GM19467 (cell line): ENCODE data around the gene SOCS1.

ENCODE experiments used
- ATAC-seq: cut with Tn5 transposase; IDR thresholded peaks from one replicate; pipeline ENCODE4 v1.9.1; 2021; ENCODE audit warnings: mild to moderate bottlenecking, moderate library complexity; ENCODE audit not compliant: unreplicated experiment

SOCS1 gene

DNA sequence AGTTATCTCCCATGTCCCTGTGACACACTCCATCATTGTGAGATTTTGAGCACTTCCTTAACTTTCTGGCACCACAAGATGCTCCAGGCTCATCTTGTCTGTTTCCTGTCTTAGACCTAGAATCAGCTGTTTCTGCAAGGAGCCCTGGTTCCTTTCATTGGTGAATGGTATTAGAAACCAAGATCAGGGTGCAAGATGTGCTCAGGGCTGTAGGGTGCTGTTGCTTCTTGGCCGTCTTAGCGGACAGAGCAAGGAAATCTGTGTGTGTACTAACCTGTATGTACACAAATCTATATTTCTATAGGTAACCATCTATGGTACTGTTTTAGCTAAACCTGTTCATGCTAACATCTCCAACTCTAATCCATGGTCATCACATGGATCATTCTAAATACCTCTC is 33.2 kb upstream of the SOCS1 start:
- ATAC-seq: no peak

GRCh38 chr16:11285842-11286241 is 29.8 kb upstream of the SOCS1 start:
- no peak for ATAC-seq

- no peak for ATAC-seq
Observed at GRCh38 chr16:11283820-11284248, 27.8 kb upstream of the SOCS1 start.

DNA sequence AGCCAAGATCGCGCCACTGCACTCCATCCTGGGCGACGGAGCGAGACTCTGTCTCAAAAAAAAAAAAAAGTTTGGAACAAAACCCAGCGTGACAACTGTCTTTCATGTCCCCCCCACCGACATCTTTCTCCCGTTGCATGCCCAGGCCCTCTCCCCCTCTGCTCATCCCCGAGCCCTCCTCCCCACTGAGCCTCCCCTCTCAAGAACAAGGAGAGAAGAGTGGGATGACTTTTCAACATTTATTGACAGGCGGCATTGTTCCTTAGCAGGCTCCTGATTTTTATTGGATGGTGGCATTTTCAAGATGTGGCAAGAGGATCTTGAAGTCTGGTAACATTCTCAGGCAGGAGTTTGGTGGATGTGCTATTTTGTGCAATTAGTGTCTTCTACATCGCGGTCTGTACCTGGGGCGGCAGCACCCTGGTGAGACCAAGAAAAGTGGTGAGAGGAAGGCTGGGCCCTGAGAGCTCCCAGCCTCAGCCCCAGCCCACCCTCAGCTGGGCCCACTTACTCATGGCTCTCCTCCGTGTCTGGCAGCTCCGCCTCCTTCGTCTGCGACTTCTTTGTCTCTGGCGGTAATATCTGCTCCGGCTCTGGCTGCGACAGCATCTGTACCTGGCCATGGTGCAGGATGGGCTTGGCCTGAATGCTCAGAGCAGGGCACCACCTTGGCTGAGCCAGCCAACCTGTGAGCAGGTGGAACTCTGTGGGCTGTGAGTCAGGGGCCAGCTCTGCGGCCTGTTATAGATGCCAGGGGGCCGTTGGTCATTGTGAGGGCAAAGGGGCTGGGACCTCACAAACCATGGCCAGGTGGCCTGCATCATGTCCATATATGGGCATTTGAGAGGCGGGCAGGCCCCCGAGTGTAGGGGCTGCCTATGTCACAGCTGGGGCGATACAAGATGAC is 24.9 kb upstream of the SOCS1 start, which contains the start of gene PRM1:
Gene PRM1 (minus strand): TSS at position 715 of the 907 bp plus-strand sequence. CDS start 92 bp downstream, at position 623.
- no peak for ATAC-seq

DNA sequence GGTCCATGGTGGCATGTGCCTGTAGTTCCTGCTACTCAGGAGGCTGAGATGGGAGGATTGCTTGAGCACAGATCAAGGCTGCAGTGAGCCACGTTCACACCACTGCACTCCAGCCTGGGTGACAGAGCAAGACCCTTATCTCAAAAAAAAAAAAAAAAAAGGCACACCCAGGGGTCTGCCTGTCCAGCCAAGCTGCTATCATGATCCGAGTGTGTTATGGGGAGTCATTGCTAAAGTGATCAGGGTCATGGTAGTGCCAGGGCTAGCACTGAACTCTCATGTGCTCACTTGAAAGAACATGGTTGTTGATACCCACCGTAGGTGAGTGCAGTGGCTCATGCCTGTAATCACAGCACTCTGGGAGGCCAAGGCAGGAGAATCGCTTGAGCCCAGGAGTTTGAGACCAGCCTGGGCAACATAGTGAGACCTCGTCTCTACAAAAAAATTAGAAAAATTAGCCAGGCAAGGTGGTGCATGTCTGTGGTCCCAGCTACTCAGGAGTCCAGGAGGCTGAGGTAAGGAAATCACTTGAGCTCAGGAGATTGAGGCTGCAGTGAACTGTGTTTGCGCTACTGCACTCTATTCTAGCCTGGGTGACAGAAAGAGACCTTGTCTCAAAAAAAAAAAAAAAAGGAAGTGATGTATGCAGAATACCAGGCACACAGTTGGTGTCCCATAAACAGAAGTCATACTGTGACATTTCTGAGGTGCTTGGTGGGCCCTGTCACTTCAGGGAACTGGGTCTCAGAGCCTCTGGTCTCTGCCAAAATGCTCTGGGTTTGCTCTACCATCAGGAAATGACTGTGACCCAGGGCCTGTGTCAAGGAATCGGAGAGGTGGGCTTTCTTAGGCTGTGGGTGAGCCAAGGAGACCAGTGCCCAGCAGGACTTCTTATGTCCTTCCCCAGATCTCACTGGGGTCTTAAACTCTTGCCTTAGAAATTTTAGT is 23.0 kb upstream of the SOCS1 start:
- ATAC-seq: no peak

DNA sequence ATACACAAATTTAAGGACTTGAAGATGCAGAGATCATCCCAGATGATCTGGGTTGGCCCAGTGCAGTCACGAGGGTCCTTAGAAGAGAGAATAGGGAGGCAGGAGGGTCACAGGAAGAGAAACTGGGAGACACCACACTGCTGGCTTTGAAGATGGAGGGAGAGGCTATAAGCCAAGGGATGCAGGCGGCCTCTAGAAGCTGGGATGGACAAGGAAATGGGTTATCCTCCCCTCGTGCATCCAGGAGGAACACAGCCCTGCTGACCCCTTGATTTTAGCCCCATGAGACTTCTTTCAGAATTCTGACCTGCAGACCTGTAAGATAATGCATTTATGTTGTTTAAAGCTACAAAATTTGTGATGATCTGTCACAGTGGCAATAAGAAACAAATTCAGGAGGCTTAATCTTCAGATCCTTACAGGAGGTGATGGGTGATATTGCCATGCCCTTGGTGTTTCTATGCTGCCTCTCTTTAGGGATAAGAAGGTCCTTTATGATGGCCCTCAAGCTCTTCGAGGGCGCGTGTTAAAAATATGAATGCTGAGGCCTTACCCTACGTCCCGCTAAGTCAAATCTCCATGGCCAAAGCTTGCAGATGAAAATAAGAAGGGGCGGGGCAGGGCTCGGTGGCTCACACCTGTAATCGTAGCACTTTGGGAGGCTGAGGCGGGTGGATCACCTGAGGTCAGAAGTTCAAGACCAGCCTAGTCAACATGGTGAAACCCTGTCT is 21.8 kb upstream of the SOCS1 start:
- no peak for ATAC-seq

DNA sequence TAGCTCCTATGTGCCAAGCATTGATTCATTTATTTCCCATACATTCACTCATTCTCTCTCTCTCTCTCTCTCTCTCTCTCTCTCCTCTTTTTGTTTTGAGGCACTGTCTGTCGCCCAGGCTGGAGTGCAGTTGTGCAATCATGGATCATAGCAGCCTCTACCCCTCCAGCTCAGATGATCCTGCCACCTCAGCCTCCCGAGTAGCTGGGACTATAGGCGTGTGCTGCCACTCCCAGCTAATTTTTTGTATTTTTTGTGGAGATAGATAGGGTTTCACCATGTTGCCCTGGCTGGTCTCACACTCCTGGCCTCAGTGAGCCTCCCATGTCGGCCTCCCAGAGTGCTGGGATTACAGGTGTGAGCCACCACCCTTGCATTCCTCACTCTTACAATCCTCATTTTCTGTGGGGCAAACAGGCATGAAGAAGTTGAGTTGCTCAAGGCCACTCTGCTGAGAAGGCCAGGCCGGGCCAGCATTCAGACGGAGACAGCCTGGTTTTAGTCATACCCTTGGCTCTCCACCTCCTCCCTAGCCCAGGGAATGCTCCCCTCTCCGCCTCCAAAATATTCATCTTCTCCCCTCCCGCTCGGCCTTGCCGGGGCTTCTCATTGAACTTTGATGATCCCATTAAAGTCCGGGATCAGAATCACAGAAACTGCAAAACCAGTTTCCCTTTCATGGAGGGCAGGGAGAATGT is 21.0 kb upstream of the SOCS1 start:
- ATAC-seq: no peak

GRCh38 chr16:11276143-11276895 is 20.3 kb upstream of the SOCS1 start, which contains the start of gene PRM2:
Gene PRM2 (minus strand): TSS chr16:11276480. CDS start chr16:11276370, 110 bp downstream.
- no peak for ATAC-seq

GRCh38 chr16:11274964-11275363 is 19.0 kb upstream of the SOCS1 start:
- no peak for ATAC-seq

GRCh38 chr16:11273721-11274324 is 17.8 kb upstream of the SOCS1 start:
- no peak for ATAC-seq

DNA sequence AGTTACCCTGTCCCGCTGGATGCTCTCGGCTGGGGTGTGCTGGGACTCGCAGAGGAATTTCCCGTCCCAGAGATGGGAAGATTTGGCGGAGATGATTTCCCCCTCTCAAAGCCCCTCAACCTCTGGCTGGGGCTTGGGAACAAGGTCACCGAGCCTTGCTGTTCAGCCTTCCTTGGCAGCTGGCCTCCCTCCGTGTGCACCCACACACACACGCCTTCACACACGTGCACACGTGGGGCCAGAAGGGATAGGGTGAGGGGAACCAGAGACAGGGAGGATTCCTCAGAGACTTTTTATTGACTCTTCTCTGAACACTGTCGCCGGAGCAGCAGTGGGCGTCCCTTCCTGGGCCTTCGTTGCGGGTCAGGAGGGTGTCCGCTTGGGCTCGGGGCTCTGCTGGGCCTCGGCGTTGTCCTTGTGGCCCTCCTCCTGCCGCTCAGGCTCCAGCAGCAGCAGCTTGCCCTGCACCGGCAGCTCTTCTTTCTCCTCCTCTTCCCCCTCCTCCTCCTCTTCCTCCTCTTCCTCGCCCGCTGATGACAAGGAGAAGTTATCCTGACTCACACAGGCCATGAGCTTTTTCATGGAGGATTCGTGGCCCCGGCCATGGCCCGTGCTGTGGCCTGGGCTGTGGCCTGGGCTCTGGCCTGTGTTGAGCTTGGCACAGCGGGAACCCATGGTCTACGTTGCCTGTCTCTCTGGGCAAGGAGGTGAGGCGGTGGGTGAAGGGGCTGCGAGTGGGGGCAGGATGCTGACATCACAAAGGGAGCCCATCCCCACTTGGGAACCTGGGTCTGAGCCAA is 17.1 kb upstream of the SOCS1 start, which contains the start of gene PRM3:
Gene PRM3 (minus strand): TSS at position 709 of the 800 bp plus-strand sequence. CDS start 34 bp downstream, at position 675.
- ATAC-seq: no peak

DNA sequence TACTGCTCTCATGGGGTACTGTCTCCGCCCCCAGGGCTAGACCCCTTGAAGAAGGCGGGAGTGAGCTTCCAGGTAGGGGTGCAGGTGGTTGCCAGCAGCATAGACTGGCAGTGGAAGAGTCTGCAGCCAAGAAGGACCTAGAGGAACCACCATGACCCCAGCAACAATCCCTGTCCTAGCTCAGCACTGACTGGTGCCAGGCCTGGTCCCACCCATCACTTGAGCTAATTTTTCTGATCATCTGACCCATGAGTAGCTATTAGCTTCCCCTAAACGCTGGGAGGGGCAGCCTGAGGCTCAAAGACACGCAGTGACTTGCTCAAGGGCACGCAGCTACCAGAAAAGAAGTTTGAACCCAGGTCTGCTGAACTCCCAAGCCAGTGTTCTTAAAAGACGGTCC is 16.5 kb upstream of the SOCS1 start:
- no peak for ATAC-seq

DNA sequence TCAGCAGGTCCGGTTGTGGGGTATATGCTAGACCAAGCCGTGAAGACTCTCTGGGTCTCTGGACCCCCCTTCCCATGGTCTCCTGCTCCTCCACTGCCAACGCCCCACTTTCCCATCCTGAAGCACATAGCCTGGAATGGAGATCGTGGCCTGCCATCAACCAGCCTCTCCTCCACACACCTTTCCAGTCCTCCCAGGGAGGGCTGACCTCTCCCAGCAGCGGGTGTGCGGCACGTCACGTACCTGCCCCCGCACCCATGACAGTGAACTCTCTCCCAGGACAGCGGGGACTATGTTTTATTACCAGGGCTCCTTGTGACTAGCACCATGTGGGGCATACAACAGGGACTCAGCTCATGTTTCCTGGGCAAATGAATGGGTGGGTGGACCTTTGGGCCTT is 15.6 kb upstream of the SOCS1 start:
- ATAC-seq: no peak

DNA sequence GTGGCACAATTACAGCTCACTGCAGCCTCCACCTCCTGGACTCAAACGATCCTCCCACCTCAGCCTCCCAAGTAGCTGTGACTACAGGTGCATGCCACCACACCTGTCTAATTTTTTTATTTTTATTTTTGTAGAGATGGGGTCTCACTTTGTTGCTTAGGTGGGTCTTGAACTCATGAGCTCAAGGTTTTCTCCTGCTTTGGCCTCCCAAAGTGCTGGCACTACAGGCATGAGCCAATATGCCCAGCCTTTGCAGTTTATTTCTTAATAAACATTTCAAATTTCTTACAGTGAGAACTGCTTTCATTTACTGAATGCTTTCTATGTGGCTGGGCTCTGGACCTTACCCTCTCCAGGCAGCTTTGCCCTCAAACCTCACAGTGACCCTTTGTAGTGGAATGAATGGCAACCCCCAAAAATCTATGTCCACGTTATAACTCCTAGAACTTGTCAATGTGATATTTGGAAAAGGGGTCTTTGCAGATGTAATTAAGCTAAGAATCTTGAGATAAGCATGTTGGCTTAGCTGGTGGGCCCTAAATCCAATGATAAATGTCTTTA is 14.7 kb upstream of the SOCS1 start:
- no peak for ATAC-seq

DNA sequence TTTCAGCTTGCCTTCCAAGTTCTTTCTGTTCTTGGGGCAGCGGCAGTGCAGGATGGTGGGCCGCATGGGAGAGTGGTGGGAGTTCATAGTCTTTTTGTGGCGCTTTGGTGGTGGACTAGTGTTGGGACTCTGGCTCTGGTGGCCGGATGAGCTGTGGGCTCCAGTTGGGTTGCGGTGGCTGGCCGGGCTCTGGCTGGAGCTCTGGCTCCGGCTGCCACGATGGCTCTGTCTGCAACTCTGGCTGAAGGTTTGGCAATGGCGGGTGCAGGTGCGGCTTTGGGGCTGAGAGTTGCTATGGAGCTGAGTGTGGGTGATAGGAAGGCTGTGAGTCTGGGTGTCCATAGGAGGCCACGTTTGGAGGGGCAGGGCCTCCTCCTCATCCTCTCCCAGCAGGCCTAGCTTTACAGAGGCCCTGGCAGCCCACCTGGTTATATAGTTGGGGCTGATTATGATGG is 12.9 kb upstream of the SOCS1 start, which contains the start of gene TNP2:
Gene TNP2 (minus strand): TSS at position 405 of the 455 bp plus-strand sequence. CDS start 63 bp downstream, at position 342.
- no peak for ATAC-seq

GRCh38 chr16:11265124-11265523 is 9.1 kb upstream of the SOCS1 start:
- ATAC-seq: no peak

GRCh38 chr16:11264155-11264832 is 8.3 kb upstream of the SOCS1 start:
- ATAC-seq: no peak
